ENCODE measurements around the gene HACD2.

- no peak for TF ChIP-seq CTCF (IDR thresholded peaks at IDR 0.05)
- no peak for TF ChIP-seq EZH2 (IDR thresholded peaks at IDR 0.05)
- TF ChIP-seq EZH2phosphoT487 (IDR thresholded peaks at IDR 0.05): no peak
Measured at GRCh38 chr3:123527046-123527445, 57.8 kb downstream of the HACD2 start.
